Spleen (tissue), 7 donors: ENCODE results near the gene TMEM215.

Experiments
- POLR2A ChIP-seq, 3 donors: fragments of 450-650 bp; IDR thresholded peaks; one replicate each; pipeline ENCODE4 v1.5.1; 2017; ENCODE audit warnings: antibody characterized with exemption in 3 of 3, mild to moderate bottlenecking in 1 of 3
- TF ChIP-seq, protein P1 (sequence below), 11 experiments: fragments of 200-600 bp in 7 of 11; fragments of 450-650 bp in 4 of 11; sonication (generic) in 4 of 11; IDR thresholded peaks in 8 of 11; conservative IDR thresholded peaks in 3 of 11; 1 replicate in 7 of 11; 2 replicates in 4 of 11; pipeline versions ENCODE4 v1.4.0 to v1.8.0; 2016 to 2021; ENCODE audit warnings: antibody characterized with exemption in 11 of 11, inconsistent platforms in 4 of 11, mild to moderate bottlenecking in 1 of 11
- donor health status: DM: no; HTN: no; CAD: no; lungs with moderate emphysema.
- donor health status: DM: no; HTN: no; CAD: no.
- donor health status: DM: no; HTN: no; CAD: no.

DNA sequence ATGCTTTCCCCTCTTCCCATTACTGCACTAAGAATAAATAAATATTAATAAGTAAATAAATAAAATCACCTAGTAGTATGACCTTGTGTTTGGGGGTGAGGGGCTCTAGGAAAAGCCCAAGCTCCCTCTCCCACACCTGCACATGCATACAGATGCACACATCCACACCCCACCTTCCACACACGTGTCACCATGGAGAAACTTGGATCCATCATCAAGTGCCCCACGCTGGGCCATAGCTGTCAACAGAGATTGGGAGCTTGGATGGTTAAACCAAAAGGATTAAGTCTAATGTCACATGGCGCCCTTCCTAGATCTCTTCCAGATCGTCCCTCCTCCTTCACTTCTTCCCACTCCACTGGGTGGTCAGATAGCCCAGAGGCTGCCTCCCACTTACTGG is 37.0 kb downstream of the TMEM215 start:
- TF ChIP-seq, protein P1, sequence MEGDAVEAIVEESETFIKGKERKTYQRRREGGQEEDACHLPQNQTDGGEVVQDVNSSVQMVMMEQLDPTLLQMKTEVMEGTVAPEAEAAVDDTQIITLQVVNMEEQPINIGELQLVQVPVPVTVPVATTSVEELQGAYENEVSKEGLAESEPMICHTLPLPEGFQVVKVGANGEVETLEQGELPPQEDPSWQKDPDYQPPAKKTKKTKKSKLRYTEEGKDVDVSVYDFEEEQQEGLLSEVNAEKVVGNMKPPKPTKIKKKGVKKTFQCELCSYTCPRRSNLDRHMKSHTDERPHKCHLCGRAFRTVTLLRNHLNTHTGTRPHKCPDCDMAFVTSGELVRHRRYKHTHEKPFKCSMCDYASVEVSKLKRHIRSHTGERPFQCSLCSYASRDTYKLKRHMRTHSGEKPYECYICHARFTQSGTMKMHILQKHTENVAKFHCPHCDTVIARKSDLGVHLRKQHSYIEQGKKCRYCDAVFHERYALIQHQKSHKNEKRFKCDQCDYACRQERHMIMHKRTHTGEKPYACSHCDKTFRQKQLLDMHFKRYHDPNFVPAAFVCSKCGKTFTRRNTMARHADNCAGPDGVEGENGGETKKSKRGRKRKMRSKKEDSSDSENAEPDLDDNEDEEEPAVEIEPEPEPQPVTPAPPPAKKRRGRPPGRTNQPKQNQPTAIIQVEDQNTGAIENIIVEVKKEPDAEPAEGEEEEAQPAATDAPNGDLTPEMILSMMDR (IDR thresholded peaks at IDR 0.05 in 8 of 11, conservative IDR thresholded peaks at IDR 0.05 in 3 of 11): no peak
- TF ChIP-seq POLR2A (IDR thresholded peaks at IDR 0.05): no peak
